GM21717 (cell line): Measurements from ENCODE around the gene DMBT1.

Source experiments
- ATAC-seq: cut with Tn5 transposase; IDR thresholded peaks from one replicate; pipeline ENCODE4 v1.9.1; 2021; ENCODE audit warnings: mild to moderate bottlenecking, moderate library complexity; ENCODE audit not compliant: unreplicated experiment

Gene DMBT1

DNA sequence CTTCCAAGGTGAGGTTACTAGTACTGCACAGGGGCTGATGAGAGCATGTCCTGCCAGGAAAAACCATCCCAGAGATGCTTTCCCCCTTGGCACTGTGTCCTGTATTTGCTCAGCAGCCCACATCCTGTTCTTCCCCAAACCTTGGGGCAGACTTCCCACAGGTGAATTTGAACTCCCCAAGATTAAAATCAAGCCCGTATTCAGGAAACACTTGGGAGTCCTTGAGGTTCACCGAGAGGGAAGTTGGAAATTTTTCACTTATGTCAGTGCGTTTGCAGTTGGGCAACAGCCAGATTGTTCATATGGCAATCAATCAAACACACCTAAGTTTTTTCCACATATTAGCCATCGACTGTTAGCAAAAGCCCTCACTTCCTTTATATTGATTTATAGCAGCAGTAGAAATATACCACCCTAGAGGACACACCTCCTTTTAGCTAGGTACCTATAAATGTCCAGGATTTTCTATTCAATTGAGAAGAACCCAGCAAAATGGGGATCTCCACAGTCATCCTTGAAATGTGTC, at the start of gene DMBT1:
Gene DMBT1 (plus strand): TSS at position 476 of the 526 bp plus-strand sequence. CDS start 17 bp downstream, at position 493.
- no peak for ATAC-seq

GRCh38 chr10:122513053-122513452, 47.5 kb upstream of the DMBT1 start:
- ATAC-seq: no peak

DNA sequence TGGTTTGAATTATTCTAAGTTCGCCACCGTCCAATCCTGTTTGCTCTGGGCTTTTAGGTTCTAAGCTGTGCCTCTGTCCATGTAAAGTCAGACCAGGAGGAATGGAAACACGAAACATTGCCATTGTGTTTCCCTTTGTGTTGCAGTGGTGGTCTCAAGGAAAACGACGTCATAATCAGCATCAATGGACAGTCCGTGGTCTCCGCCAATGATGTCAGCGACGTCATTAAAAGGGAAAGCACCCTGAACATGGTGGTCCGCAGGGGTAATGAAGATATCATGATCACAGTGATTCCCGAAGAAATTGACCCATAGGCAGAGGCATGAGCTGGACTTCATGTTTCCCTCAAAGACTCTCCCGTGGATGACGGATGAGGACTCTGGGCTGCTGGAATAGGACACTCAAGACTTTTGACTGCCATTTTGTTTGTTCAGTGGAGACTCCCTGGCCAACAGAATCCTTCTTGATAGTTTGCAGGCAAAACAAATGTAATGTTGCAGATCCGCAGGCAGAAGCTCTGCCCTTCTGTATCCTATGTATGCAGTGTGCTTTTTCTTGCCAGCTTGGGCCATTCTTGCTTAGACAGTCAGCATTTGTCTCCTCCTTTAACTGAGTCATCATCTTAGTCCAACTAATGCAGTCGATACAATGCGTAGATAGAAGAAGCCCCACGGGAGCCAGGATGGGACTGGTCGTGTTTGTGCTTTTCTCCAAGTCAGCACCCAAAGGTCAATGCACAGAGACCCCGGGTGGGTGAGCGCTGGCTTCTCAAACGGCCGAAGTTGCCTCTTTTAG, 46.3 kb upstream of the DMBT1 start:
- ATAC-seq: no peak

DNA sequence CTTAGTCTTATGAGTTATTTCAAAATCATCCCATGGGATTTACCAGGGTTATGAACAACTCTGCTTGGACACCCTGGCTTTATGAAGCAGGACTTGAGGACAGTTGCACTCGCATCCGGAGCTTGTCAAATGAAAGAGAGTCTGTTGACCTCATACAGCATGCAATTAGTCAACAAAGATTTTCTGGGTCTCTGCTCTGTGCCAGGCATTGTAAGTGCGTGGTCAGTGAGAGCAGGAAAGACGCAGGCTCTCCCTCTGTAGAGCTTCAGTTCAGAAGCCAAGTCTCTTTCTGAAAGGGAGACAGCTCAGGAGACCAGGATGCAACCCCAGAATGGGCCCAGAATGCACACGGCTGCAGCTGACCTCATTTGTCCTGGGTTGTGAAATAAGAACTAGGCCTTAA, 45.5 kb upstream of the DMBT1 start:
- ATAC-seq: no peak

- ATAC-seq: peak; percentile 56
Observed at GRCh38 chr10:122515588-122516231, 44.8 kb upstream of the DMBT1 start.

GRCh38 chr10:122516734-122517133, 43.8 kb upstream of the DMBT1 start:
- no peak for ATAC-seq

DNA sequence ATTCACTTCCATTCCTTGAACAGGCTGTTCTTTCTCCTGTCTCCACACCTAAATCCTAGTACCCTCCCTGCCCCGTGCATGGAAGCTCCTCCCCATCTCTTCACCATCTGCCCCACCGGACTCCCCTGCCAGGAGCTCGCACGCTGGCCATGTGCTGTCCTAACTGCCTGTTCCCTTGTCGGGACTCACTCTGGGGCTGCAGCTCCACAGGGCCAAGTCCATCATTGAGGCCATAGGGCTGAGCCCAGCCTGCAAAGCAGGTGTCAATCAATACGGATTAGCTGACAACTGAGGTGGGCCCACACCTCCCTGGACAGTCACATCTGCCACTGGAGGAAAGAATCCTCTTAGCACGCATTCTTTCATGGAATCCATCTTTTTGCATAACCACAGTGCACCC, 41.4 kb upstream of the DMBT1 start:
- ATAC-seq: no peak

DNA sequence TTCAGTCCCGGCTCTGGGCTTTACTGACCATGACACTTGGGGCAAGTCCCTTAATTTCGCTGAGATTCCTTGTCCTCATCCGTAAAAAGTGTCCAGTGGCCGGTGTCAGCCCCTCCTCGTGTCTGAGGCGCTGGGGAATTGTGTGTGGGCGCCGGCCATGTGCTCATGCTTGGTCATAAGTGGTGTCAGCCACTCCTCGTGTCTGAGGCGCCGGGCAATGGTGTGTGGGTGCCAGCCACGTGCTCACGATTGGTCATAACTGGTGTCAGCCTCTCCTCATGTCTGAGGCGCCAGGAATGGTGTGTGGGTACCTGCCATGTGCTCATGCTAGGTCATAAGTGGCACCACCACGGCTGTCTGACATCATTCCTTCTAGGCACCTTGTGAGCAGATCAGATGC, 40.7 kb upstream of the DMBT1 start:
- no peak for ATAC-seq

GRCh38 chr10:122521011-122521410, 39.5 kb upstream of the DMBT1 start:
- no peak for ATAC-seq

DNA sequence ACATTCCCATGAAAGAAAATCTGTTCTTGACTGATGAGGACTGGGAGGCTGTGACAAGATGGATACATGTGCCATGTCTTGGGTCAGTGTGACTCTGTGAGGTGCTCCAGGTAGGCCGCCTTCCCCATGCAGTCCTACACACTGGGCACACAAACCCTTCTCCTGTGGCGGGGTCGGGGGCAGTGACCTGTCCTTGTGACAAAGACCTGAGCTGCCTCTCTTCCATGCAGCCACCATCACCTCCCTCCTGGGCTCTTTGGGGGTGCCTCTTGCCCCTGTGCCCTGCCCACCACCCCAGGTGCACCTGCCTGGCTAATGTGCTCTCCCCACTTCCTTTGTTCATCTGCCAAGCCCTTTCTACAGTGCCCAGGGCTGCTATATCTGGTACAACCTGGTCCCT, 35.7 kb upstream of the DMBT1 start:
- no peak for ATAC-seq

DNA sequence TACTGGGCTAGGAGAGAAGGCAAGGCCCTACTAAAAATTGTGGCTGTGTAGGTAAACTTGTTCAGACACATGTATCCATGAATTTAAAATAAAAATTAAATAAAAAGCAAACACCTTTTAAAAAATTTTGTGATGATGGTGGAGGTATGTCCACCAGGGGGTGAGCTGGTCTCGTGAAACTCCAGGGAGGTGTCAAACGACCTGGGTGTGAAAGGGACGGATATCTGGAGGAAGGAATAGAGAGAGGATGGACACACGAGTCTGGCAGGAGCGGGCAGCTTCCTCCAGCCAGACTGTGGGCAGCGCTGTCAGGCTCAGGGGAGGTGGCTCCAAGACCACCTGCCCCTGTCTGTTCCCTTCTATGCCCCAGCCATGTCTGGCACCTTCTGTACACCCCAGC, 34.8 kb upstream of the DMBT1 start:
- ATAC-seq: no peak

- no peak for ATAC-seq
Observed at GRCh38 chr10:122526892-122527291, 33.7 kb upstream of the DMBT1 start.

GRCh38 chr10:122530177-122530576, 30.4 kb upstream of the DMBT1 start:
- no peak for ATAC-seq

DNA sequence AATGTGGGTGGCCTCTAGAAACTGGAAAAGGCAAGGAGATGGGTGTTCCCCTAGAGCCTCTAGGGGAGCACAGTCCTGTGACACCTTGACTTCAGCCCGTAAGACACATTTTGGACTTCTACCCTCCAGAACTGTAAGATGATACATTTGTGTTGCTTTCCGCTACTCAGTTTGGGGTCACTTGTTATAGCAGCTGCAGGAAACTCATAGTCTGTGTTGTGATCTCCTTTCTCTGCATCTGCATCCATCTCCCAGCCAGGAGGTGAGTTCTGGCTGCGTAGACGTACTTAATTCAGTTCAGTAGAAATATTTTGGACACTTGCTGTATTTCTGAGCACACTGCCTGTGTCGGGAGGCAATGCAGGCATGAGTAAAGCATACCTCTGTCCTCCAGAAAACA, 29.3 kb upstream of the DMBT1 start:
- ATAC-seq: no peak

DNA sequence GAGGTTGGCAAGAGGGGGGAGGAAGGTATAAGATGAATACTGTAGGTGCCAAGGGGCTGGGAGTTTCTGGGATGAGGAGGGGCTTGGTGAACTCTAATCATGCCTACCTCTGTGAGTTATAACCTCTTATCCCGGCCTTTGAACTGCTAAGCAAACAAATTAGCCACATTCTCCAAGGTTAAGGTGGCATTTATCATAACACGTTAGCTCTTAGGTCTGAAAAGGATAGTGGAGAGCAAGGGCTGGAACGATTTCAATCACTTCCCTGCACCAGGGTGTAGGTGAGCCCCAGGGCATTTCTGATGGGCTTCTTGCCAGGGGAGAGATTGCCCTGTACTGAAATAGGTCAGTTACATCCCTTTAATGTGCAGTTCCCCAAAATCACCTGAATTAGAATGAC, 28.6 kb upstream of the DMBT1 start:
- no peak for ATAC-seq

GRCh38 chr10:122532601-122533296, 27.8 kb upstream of the DMBT1 start:
- no peak for ATAC-seq

GRCh38 chr10:122537545-122537944, 23.0 kb upstream of the DMBT1 start:
- no peak for ATAC-seq

DNA sequence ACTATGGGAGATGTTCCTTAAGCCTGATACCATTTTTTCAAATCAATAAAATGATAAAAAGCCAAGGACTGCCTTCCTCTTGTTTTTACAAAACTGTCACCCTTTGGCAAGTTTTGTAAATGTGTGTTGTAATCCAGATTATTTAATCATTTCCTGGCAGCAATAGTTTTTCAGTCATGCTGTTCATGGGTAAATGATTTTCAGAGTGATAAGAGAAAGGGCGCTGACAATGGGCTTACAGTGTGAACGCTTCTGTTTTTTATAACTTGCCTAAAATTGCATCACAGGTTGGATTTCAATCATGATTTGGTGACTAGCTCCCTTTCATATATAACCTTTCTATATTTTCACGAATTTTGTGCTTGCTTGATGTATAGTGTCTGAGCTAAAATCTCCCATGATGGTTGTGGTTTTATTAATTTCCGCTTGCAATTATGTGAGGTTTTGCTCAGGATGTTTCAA, 19.0 kb upstream of the DMBT1 start:
- no peak for ATAC-seq

DNA sequence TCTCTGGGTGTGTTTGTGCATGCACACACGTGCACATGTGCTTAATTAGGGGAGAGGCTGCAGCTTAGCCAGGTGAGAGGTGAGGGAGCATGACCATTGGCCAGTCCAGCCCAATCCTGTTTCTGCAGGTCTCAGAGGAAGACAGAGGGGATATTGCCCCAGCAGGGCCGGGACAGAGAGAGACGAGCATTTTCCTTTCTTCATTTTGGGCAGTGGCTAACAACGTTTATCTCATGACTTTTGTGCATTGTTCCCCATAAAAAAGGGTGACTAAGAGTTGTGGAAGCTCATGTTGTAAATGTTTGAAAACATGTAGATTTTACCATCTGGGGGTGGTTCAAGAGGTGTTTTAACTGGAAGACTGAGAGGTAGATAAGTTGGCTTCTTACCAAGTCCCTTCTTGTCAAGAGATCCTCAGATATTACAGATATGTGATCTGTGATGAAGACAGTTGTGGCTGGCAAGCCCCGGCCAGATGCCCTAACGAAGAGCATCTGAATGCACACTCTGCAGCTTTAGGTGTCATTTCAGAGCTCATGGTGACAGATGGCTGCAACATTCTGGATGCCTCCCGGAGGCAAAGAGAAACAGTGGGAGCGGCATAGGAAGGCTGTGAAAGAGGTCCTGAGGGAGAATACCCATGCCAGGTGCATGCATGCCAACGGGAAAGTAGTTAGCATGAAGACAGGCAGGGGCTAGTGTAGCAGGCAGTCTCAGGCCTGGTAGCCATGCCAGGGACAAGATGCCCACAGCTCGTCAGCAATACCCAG, 16.7 kb upstream of the DMBT1 start:
- no peak for ATAC-seq

DNA sequence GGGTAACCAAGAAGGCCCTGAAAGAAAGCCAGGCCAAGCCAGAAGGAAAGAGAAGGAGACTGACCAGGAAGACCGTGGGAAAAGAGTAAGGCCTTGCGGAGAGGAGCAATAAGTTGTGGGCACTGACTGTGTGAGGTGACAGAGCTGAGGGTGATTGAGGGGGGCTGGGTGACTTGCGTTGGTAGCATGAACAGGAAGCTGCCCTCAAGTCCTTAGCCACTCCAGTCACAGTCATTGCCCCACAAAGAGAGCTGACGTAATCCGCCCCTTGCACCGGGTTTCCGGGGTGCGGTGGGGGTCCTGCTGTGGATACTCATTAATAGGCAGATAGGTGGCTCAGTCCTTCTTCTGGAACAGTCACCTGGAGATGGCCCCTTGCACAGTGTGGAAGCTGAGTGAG, 16.1 kb upstream of the DMBT1 start:
- no peak for ATAC-seq

- no peak for ATAC-seq
Observed at GRCh38 chr10:122546242-122546641, 14.3 kb upstream of the DMBT1 start.
